ENCODE data around the gene TNRC6A. TPM values are rescaled to one million over a fixed set of nuclear protein-coding genes. Genes with fewer than 3 reads are reported as not detected.

TNRC6A gene
- total RNA-seq, 6 donors from 2014 or later: 35.2 to 152 (median 65.3) TPM

- peak in 1 of 2 donors; percentile 48 for DNase-seq
- no peak overlapping the region for H3K27ac ChIP-seq
Measured at GRCh38 chr16:24775455-24775854, 46.0 kb downstream of the TNRC6A start.

GRCh38 chr16:24776501-24777220 lies 47.2 kb downstream of the TNRC6A start:
- H3K27me3 ChIP-seq: no peaks in the 10 kb centered on the region
- ATAC-seq (ENCODE audit: low FRiP score in 2 of 2): peak in 1 of 2 donors; percentile 87
- WGBS, 2 donors: 65 to 85% methylated on average over 5 to 11 of the region's 12 CpGs

More at GRCh38 chr16:24775455-24775854, 46.0 kb downstream of the TNRC6A start:
- ATAC-seq (ENCODE audit: low FRiP score in 2 of 2): peak in 1 of 2 donors; percentile 41
- no peak for TF ChIP-seq POLR2A (IDR thresholded peaks at IDR 0.05)
- no peak for TF ChIP-seq CTCF (IDR thresholded peaks at IDR 0.05)
- TF ChIP-seq POLR2AphosphoS5 (IDR thresholded peaks at IDR 0.05): no peak
- no peak for TF ChIP-seq EP300 (IDR thresholded peaks at IDR 0.05)
- H3K4me1 ChIP-seq: peaks cover 4 to 25% (median 11%) of the 10 kb centered on the region in 4 donors
- no peaks in the 10 kb centered on the region for H3K9me3 ChIP-seq
- peaks cover 4 to 56% (median 11%) of the 10 kb centered on the region in 4 donors for H3K36me3 ChIP-seq
- H3K27me3 ChIP-seq: no peaks in the 10 kb centered on the region
- H3K4me3 ChIP-seq: no peak overlapping the region

GRCh38 chr16:24778671-24779070 lies 49.2 kb downstream of the TNRC6A start:
- 79 to 88% methylated on average over 1 of the region's 1 CpG for WGBS, 2 donors
- H3K4me1 ChIP-seq: peaks cover 4 to 20% (median 11%) of the 10 kb centered on the region in 4 donors
- ATAC-seq (ENCODE audit: low FRiP score in 2 of 2) (no peak), DNase-seq (no peak)
- no peak for TF ChIP-seq POLR2A (IDR thresholded peaks at IDR 0.05)
- peaks cover 4 to 73% (median 24%) of the 10 kb centered on the region in 4 donors for H3K36me3 ChIP-seq
- no peak overlapping the region for H3K4me3 ChIP-seq
- no peak overlapping the region for H3K27ac ChIP-seq
- H3K27me3 ChIP-seq: no peaks in the 10 kb centered on the region
- no peaks in the 10 kb centered on the region for H3K9me3 ChIP-seq

More at GRCh38 chr16:24776501-24777220, 47.2 kb downstream of the TNRC6A start:
- peaks cover 4 to 63% (median 13%) of the 10 kb centered on the region in 4 donors for H3K36me3 ChIP-seq
- no peak overlapping the region for H3K4me3 ChIP-seq
- peak in 1 of 2 donors; percentile 51 for DNase-seq
- TF ChIP-seq POLR2AphosphoS5 (IDR thresholded peaks at IDR 0.05) (no peak), POLR2A (IDR thresholded peaks at IDR 0.05) (no peak), CTCF (IDR thresholded peaks at IDR 0.05) (no peak), EP300 (IDR thresholded peaks at IDR 0.05) (no peak)
- peaks cover 4 to 24% (median 11%) of the 10 kb centered on the region in 4 donors for H3K4me1 ChIP-seq
- H3K27ac ChIP-seq: peak overlapping the region in 1 of 4 donors; percentile 53
- no peaks in the 10 kb centered on the region for H3K9me3 ChIP-seq

- no peak for DNase-seq
- no peaks in the 10 kb centered on the region for H3K27me3 ChIP-seq
- no peak for TF ChIP-seq POLR2A (IDR thresholded peaks at IDR 0.05)
- TF ChIP-seq POLR2AphosphoS5 (IDR thresholded peaks at IDR 0.05): no peak
- TF ChIP-seq EP300 (IDR thresholded peaks at IDR 0.05): no peak
- TF ChIP-seq CTCF (IDR thresholded peaks at IDR 0.05): no peak
- 100% methylated on average over 2 of the region's 2 CpGs for WGBS, 2 donors
- H3K4me3 ChIP-seq: no peak overlapping the region
- no peak for ATAC-seq (ENCODE audit: low FRiP score in 2 of 2)
- H3K27ac ChIP-seq: no peak overlapping the region
- H3K4me1 ChIP-seq: peaks cover 0 to 6% (median under 1%) of the 10 kb centered on the region in 4 donors
- H3K36me3 ChIP-seq: peaks cover 4 to 80% (median 24%) of the 10 kb centered on the region in 4 donors
- no peaks in the 10 kb centered on the region for H3K9me3 ChIP-seq
Measured at GRCh38 chr16:24781256-24781655, 51.8 kb downstream of the TNRC6A start.

GRCh38 chr16:24784121-24784520 lies 54.7 kb downstream of the TNRC6A start:
- Histone ChIP-seq H3K9me3 (no peaks in the 10 kb centered on the region), H3K27me3 (no peaks in the 10 kb centered on the region), H3K4me3 (no peak overlapping the region), H3K27ac (no peak overlapping the region), H3K4me1 (no peaks in the 10 kb centered on the region), H3K36me3 (peaks cover 2 to 77% (median 22%) of the 10 kb centered on the region in 4 donors)
- no peak for ATAC-seq (ENCODE audit: low FRiP score in 2 of 2)
- TF ChIP-seq CTCF (IDR thresholded peaks at IDR 0.05): no peak
- TF ChIP-seq POLR2AphosphoS5 (IDR thresholded peaks at IDR 0.05): no peak
- TF ChIP-seq EP300 (IDR thresholded peaks at IDR 0.05): no peak
- no peak for TF ChIP-seq POLR2A (IDR thresholded peaks at IDR 0.05)
- DNase-seq: no peak
- 80 to 82% methylated on average over 3 of the region's 3 CpGs for WGBS, 2 donors

All from upper lobe of left lung (tissue), 6 donors.